Fibroblast of lung (primary cell): Measurements from ENCODE around the gene OSBP2. TPM values are rescaled to one million over a fixed set of nuclear protein-coding genes. Genes with fewer than 3 reads are reported as not detected.
"Not testable (repeated sequence)": the region's sequence is repeated elsewhere in the genome, so short reads cannot be mapped to it uniquely, and the experiment has no call there.

Experiments
- DNase-seq, 2 donors: peaks; one replicate each; pipeline versions ENCODE4 v3.0.0 to v3.0.0-alpha.2; 2010; ENCODE audit warnings: low read depth in 2 of 2
- H2AFZ ChIP-seq: 2 replicates; pipeline ENCODE4 v1.5.1; 2012; ENCODE audit warnings: low read length, control low read depth, inconsistent platforms
- H3K27ac ChIP-seq: 2 replicates; pipeline ENCODE4 v1.5.1; 2011; ENCODE audit warnings: low read length, control low read depth; ENCODE audit not compliant: insufficient read depth
- H3K27me3 ChIP-seq: 2 replicates; pipeline ENCODE4 v1.5.1; 2011; ENCODE audit warnings: mild to moderate bottlenecking, low read length; ENCODE audit not compliant: control insufficient read depth, insufficient read depth
- H3K36me3 ChIP-seq: 2 replicates; pipeline ENCODE4 v1.5.1; 2011; ENCODE audit warnings: low read length; ENCODE audit not compliant: control insufficient read depth, insufficient read depth
- H3K4me1 ChIP-seq: 2 replicates; pipeline ENCODE4 v1.5.1; 2011; ENCODE audit warnings: low read length; ENCODE audit not compliant: control insufficient read depth, insufficient read depth; ENCODE audit errors: extremely low read depth
- H3K4me2 ChIP-seq: 2 replicates; pipeline ENCODE4 v1.5.1; 2011; ENCODE audit warnings: low read length, control low read depth; ENCODE audit not compliant: insufficient read depth; ENCODE audit errors: extremely low read depth
- H3K4me3 ChIP-seq, 4 experiments: fragments of 200-600 bp in 1 of 4; sonication (generic) in 1 of 4; replicated peaks in 1 of 4; 2 replicates each; pipeline ENCODE4 v1.5.1; 2011 to 2016; ENCODE audit warnings: low read length in 4 of 4, low read depth in 3 of 4, mild to moderate bottlenecking in 3 of 4, control low read depth in 2 of 4, inconsistent platforms in 1 of 4, mixed read lengths in 1 of 4; ENCODE audit not compliant: insufficient read depth in 1 of 4; ENCODE audit errors: control extremely low read depth in 1 of 4
- H3K79me2 ChIP-seq: 2 replicates; pipeline ENCODE4 v1.5.1; 2012; ENCODE audit warnings: mild to moderate bottlenecking, low read length, inconsistent platforms; ENCODE audit not compliant: control insufficient read depth, insufficient read depth
- H3K9ac ChIP-seq: 2 replicates; pipeline ENCODE4 v1.5.1; 2011; ENCODE audit warnings: mild to moderate bottlenecking, low read length, control low read depth; ENCODE audit not compliant: insufficient read depth
- H3K9me3 ChIP-seq: 2 replicates; pipeline ENCODE4 v1.5.1; 2012; ENCODE audit warnings: low read depth, low read length; ENCODE audit not compliant: control insufficient read depth, insufficient read depth
- H4K20me1 ChIP-seq: 2 replicates; pipeline ENCODE4 v1.5.1; 2011; ENCODE audit warnings: low read length; ENCODE audit not compliant: control insufficient read depth, insufficient read depth; ENCODE audit errors: extremely low read depth
- CTCF ChIP-seq, 2 donors: IDR thresholded peaks in 1 of 2; conservative IDR thresholded peaks in 1 of 2; 1 replicate in 1 of 2; 2 replicates in 1 of 2; pipeline ENCODE4 v1.5.1; 2011 to 2012; ENCODE audit warnings: low read length in 2 of 2, control low read depth in 1 of 2, inconsistent platforms in 1 of 2, low read depth in 1 of 2, mild to moderate bottlenecking in 1 of 2
- EZH2 ChIP-seq: IDR thresholded peaks from 2 replicates; pipeline ENCODE4 v1.5.1; 2012; ENCODE audit warnings: low read length, control low read depth, mild to moderate bottlenecking; ENCODE audit errors: missing control alignments
- polyA plus RNA-seq, 2 donors: library from polyadenylated mRNA; depleted of rRNA in 1 of 2; stranded (reverse) in 1 of 2; unstranded in 1 of 2; fragments of >200 nt; gene quantifications; 2 replicates each; pipeline ENCODE4 v1.2.1, GENCODE V29; 2011 to 2012; ENCODE audit warnings: missing spikeins in 1 of 2
- total RNA-seq: library from RNA; depleted of rRNA; stranded (reverse); fragments of >200 nt; gene quantifications from 2 replicates; pipeline ENCODE4 v1.2.1, GENCODE V29; 2014

The OSBP2 gene
- total and polyA plus RNA-seq, 2 donors (not counting 1 experiment from before 2014, with no cell fraction given): 0.40 to 3.8 TPM

- Histone ChIP-seq H3K4me3 (no peak overlapping the region), H3K4me1 (no peaks in the 10 kb centered on the region), H3K27ac (no peak overlapping the region), H3K9ac (no peak overlapping the region), H3K9me3 (no peaks in the 10 kb centered on the region), H3K27me3 (no peaks in the 10 kb centered on the region), H2AFZ (no peak overlapping the region), H3K4me2 (no peak overlapping the region), H4K20me1 (no peaks in the 10 kb centered on the region), H3K36me3 (no peaks in the 10 kb centered on the region), H3K79me2 (no peaks in the 10 kb centered on the region)
- no peak for DNase-seq
- TF ChIP-seq CTCF (conservative IDR thresholded peaks at IDR 0.05 in 1 of 2, IDR thresholded peaks at IDR 0.05 in 1 of 2; ENCODE audit: low read depth in 1 of 2, low read length in 2 of 2) (no peak), EZH2 (no peak)
Measured at GRCh38 chr22:30675436-30675835, 19.2 kb upstream of the OSBP2 start.

GRCh38 chr22:30676565-30676964 lies 18.1 kb upstream of the OSBP2 start:
- H3K36me3 ChIP-seq, H2AFZ ChIP-seq, H3K27ac ChIP-seq, H3K79me2 ChIP-seq, H3K27me3 ChIP-seq, H3K4me1 ChIP-seq, H3K4me3 ChIP-seq, H3K9ac ChIP-seq, H4K20me1 ChIP-seq, DNase-seq, H3K4me2 ChIP-seq, H3K9me3 ChIP-seq: not testable (repeated sequence)

GRCh38 chr22:30679895-30680690 lies 14.6 kb upstream of the OSBP2 start:
- not testable (repeated sequence) for H3K4me2 ChIP-seq, H4K20me1 ChIP-seq, H3K27me3 ChIP-seq, H3K27ac ChIP-seq, H3K4me3 ChIP-seq, H2AFZ ChIP-seq, DNase-seq, H3K4me1 ChIP-seq, H3K36me3 ChIP-seq, H3K9ac ChIP-seq, H3K79me2 ChIP-seq, H3K9me3 ChIP-seq

- TF ChIP-seq CTCF (conservative IDR thresholded peaks at IDR 0.05 in 1 of 2, IDR thresholded peaks at IDR 0.05 in 1 of 2; ENCODE audit: low read depth in 1 of 2, low read length in 2 of 2): no peak
- TF ChIP-seq EZH2: no peak
- Histone ChIP-seq H3K4me3 (no peak overlapping the region), H3K27me3 (no peaks in the 10 kb centered on the region), H3K4me1 (no peaks in the 10 kb centered on the region), H4K20me1 (no peaks in the 10 kb centered on the region), H3K79me2 (no peaks in the 10 kb centered on the region), H3K36me3 (no peaks in the 10 kb centered on the region), H2AFZ (no peak overlapping the region), H3K9me3 (no peaks in the 10 kb centered on the region), H3K27ac (no peak overlapping the region), H3K9ac (no peak overlapping the region), H3K4me2 (no peak overlapping the region)
- no peak for DNase-seq
Measured at GRCh38 chr22:30680991-30681770, 13.5 kb upstream of the OSBP2 start.
